Measurements from ENCODE around the gene KLHL2.
"Not testable (repeated sequence)": the region's sequence is repeated elsewhere in the genome, so short reads cannot be mapped to it uniquely, and the experiment has no call there.

Gene KLHL2

DNA sequence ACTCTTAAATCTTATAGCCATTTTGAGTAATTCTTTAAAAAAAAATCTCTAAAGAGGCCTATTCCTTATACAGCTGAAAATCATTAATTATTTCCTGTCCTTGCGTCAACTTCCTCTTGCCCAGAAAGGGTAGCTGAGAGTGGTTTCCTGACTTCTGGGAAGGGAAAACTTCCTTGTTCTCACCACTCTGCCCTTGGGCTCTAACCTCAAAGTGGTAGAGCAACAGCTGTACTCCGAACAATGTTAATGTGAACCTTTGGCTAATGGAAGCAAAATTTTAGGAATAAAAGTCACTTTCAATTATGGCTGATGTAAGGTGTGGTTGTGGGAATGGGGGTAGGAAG, 15.3 kb downstream of the KLHL2 start:
- TF ChIP-seq, protein P1, sequence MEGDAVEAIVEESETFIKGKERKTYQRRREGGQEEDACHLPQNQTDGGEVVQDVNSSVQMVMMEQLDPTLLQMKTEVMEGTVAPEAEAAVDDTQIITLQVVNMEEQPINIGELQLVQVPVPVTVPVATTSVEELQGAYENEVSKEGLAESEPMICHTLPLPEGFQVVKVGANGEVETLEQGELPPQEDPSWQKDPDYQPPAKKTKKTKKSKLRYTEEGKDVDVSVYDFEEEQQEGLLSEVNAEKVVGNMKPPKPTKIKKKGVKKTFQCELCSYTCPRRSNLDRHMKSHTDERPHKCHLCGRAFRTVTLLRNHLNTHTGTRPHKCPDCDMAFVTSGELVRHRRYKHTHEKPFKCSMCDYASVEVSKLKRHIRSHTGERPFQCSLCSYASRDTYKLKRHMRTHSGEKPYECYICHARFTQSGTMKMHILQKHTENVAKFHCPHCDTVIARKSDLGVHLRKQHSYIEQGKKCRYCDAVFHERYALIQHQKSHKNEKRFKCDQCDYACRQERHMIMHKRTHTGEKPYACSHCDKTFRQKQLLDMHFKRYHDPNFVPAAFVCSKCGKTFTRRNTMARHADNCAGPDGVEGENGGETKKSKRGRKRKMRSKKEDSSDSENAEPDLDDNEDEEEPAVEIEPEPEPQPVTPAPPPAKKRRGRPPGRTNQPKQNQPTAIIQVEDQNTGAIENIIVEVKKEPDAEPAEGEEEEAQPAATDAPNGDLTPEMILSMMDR (IDR thresholded peaks at IDR 0.05; ENCODE audit: insufficient read depth, low read depth, low read length, missing control alignments): no peak
- DNase-seq (ENCODE audit: low read depth): peak; percentile 63
- H3K4me3 ChIP-seq (ENCODE audit: low read length): no peak overlapping the region

DNA sequence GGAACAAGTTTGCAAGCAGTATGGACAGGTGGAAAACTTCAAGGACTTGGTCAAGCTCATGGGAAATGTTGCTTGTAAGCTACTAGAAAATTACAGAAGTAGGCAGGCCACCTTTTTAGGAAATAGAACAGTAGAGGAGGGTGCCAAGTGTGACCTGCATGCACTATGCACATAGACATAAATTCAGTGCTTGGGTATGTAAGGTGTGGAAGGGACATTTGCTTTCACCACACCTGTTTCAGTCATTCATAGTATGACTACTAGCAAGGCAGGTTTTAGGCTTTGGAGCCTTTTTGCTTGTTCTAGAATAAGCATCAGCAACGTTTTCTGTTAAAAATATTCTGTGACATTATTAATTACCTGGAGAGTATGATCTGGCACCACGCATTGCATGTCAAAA, 20.0 kb downstream of the KLHL2 start:
- not testable (repeated sequence) for DNase-seq (ENCODE audit: low read depth); H3K4me3 ChIP-seq (ENCODE audit: low read length)

DNA sequence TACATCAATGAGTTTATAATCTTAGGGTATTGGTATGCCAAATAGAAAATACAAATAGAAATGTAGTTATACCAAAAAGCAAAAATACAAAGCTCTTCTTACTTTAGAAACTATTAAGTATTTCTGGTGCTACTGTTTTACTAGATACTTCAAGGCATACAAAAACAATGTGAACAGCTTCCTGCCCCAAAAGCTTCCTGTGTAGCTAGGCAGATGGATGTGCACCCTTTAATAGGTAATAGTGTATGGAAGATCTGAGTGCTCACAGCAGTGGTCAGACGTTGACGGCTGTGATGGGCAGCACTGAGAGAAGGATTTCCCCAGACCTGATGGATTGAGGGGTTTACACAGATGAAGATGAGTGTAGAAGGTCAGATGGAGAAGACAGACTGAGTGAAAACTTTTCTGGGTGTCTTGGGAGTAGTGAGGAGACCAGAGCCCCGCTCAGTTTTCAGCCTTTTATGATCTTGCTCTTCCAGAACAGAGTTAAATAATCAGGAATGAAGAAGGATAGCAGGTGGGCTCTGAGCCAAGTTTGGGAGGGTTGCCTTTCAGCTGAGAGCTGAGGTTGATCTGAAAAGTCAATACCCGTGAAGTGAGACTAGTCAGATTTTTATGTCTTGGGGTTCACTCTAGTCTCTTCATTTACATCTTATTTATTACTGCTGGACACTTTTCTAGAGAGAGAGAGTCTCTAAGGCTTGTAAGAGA, 22.3 kb downstream of the KLHL2 start:
- DNase-seq (ENCODE audit: low read depth); H3K4me3 ChIP-seq (ENCODE audit: low read length): not testable (repeated sequence)

DNA sequence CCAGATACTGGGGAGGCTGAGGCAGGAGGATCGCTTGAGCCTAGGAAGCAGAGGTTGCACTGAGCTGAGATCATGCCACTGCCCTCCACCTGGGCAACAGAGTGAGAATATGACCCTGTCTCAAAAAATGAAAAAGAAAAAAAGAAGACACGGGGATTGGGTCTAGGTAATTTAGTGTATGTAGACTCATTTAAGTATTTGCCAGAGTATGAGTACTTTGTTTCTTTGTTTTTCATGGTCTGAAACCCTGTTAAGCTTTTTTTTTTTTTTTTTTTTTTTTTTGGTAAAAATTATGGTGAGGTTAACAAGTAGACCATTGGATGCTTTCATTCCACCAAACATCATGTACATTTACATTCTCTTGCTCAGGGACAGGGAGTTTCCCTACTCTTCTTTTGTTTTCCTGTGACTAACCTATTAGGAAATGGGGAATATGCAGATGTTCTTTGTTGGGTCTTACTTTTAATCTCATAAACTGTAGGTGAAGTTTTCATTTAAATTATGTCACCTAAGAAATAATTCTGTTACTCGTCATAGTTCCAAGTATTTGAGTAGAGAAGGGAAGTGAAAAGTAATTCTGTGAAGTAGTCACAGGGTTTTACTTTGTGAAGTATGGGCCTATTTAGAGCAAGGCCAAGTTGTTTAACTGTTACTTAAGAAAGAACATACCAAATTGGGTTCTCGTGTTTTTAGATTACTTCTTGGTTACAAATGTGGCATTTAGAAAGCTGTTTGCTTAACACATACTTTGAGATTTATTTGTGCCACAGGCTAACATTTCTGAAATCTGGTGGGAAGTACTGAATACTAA, 25.5 kb downstream of the KLHL2 start:
- not testable (repeated sequence) for DNase-seq (ENCODE audit: low read depth); H3K4me3 ChIP-seq (ENCODE audit: low read length)

DNA sequence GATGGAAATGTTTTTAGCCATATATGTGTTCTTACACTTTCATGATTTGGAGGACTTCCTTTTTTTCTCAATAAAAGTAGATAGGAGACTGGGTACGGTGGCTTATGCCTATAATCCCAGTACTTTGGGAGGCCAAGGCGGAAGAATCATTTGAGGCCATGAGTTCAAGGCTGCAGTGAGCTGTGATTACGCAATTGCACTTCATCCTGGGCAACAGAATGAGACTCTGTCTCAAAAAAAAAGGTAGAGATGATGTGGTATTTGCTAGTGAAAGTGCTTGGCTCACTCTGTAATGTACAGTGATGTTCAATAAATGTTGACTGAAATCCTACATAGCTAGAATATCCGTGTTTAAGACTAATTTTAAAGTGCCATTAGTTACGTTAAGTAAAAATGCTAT, 27.4 kb downstream of the KLHL2 start:
- TF ChIP-seq, protein P1 (IDR thresholded peaks at IDR 0.05; ENCODE audit: insufficient read depth, low read depth, low read length, missing control alignments): no peak
- H3K4me3 ChIP-seq (ENCODE audit: low read length): no peak overlapping the region
- DNase-seq (ENCODE audit: low read depth): no peak

DNA sequence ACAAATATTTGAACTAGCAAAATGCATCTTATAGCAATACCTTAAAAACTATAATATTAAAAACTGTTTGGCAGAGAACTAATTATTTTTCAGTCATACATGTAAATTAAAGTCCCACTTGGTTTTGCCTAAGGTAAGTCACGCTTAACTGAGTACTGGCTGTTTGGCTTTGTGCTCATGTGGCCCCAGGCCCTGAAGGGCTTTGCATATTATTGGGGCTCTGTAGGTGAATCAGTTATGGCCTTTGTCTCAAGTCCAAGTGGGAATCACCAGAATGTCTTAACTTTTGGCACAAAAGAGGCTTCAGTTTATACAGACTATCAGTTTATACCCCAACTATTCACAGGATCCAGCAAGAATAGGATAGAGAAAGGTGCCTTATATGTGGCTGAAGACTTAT, 29.5 kb downstream of the KLHL2 start:
- not testable (repeated sequence) for H3K4me3 ChIP-seq (ENCODE audit: low read length); DNase-seq (ENCODE audit: low read depth)

DNA sequence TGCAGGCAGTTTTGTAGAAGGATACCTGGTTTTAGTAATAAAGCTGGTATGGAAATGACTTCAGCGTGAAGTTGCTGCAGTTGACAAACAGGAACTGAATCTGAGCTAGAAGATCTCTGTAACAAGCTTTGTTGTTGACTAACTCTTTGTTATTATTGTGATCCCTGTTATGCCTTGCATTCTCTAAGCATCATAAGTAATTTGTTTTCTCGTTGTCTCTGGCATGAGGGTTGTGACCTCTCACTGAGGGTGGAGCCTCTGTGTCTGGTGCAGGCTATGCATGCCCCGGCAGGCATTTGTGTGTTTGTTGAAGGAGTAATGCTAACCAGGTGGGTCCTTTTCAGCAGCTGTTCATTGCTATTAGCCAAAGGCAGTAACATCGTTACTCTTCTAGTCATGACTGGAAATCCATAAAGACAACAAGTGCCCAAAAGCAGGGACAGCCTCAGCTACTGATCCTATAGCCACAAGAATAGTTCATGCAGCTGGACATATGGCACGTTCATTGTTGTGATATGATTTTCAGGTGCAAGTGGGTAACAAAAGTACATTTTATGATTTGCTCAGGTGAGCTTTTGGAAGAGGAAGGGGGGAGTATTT, 30.8 kb downstream of the KLHL2 start:
- peak; percentile 85 for DNase-seq (ENCODE audit: low read depth)
- H3K4me3 ChIP-seq (ENCODE audit: low read length): not testable (repeated sequence)

DNA sequence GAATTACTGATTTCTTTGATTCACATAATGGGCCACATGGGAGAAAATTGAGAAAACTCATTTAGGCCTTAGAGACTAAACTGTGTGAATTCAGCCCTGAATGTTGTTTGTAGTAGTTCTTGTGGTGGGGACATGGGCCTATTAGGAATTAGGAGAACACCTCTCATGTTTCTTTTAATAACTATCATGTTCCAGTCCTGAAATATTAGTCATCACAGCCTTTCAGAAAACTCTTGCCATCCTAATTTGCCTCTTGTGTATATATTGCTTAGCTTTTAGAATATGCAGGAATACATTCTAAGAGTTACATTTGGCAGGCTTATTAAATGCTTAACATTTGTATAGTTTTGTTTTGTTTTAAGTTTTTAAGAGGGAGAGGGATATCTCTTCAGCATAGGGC, 33.4 kb downstream of the KLHL2 start:
- H3K4me3 ChIP-seq (ENCODE audit: low read length); DNase-seq (ENCODE audit: low read depth): not testable (repeated sequence)

DNA sequence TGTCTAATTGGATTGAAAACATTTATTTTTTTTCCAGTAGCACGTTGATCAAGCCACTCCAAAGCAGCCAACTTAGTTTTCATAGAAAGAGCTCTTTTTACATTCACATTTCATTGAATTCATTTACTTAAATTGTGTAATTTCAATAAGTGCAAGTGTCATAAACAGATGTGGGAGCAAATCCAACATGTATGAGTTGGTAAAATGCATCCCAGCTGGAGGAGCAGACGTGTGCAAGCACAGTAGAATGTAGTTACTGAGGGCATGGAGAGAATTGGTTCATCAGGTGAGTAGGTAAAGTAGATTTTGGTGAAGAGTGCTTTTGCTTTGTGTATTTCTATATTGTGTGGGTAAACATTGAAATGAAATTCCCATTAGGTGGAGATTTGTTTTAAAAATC, 36.8 kb downstream of the KLHL2 start:
- not testable (repeated sequence) for DNase-seq (ENCODE audit: low read depth); H3K4me3 ChIP-seq (ENCODE audit: low read length)

DNA sequence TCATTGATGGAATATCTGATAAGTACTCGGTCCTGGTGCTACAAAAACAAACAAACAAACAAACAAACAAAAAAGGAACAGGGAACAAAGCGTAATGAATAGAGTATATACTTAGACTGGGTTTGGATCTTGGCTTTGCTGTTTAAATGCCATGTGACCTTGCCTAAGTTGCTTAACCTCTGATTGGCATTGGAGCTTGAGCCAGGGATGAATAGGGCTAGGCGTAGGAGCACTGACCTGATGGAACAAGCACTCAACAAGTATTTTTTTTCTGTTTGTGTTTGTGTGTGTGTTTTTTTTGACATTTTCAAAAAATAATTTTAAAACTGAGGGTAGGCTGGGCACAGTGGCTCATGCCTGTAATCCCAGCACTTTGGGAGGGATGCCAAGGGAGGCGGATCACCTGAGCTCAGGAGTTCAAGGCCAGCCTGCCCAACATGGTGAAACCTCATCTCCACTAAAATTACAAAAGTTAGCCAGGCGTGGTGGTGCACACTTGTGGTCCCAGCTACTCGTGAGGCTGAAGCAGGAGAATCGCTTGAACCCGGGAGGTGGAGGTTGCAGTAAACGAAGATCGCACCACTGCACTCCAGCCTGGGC, 37.3 kb downstream of the KLHL2 start:
- DNase-seq (ENCODE audit: low read depth); H3K4me3 ChIP-seq (ENCODE audit: low read length): not testable (repeated sequence)

DNA sequence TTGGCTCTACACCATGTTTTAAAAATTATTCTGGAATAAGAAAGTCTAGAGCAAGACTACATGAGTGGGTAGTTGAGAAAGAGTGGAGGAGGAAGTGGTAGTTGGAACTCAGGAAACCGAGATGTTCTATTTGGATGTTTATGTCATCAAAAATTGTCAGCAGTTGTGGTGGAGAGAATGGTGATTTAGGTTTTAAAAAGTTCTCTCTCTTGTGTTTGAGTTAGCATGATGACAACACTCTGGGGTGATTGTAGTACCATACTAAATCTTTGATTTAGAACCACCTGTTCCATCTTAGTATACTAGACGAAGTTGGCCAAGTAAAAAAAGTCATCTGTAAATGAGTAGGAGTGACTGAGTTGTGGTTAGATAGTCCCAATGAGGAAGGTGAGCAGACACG, 40.7 kb downstream of the KLHL2 start:
- H3K4me3 ChIP-seq (ENCODE audit: low read length): no peak overlapping the region
- no peak for DNase-seq (ENCODE audit: low read depth)
- TF ChIP-seq, protein P1 (IDR thresholded peaks at IDR 0.05; ENCODE audit: insufficient read depth, low read depth, low read length, missing control alignments): no peak

DNA sequence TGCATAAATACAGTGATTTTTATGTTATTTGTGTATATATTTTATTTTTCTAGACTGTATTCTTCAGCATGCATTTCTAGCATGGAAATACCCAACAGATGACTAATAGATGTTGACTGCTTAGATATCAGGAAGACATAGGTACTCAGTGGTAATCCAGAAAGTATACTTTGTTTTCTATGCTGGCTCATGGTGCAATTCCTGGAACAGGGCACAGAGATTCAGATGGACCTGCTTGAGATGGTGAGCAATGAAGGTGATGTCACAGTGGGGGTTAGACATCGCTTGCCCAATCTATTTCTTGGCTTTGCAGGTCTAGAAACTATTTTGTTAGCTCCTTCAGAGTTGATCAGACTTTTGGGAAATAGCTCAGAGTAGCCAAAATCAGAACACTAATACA, 41.5 kb downstream of the KLHL2 start:
- DNase-seq (ENCODE audit: low read depth): peak; percentile 87
- H3K4me3 ChIP-seq (ENCODE audit: low read length): not testable (repeated sequence)

DNA sequence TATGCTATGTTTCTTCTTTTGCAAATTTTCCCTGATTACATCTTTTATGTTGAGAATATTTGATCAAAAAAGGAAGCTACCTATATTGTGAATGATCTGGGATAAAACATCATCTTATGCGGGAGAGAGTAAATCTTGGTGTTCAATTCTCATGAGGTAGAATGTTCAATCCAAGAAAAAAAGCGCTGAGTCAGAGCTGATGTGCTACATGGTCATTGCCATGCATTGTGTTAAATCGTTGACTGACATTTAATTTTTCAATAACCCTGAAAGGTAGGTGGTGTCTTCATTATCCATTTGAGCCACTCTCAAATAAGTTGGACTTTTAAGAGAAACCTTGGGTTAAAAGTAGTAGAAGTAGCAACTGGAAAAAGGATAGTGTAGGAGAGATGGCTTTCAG, 47.4 kb downstream of the KLHL2 start:
- not testable (repeated sequence) for H3K4me3 ChIP-seq (ENCODE audit: low read length)

DNA sequence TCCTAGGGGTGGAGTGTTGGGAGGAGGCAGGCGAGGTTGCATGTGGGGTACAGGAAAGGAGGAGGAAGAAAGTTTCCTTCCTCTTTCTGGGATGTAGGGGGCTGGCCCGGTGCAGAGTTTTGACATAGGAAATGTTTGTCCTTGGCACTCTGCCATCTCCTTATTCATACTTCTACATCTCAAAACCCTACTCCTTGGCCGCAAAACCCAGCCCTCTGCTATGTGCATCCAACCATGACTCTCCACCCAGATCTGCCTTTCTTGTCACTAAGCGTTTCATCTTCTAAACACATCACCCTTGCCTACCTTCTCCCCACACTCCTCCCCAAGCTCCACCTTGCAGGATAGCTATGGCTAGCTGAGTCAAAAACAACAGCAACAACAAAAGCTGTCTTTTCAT, 48.1 kb downstream of the KLHL2 start:
- DNase-seq (ENCODE audit: low read depth): peak; percentile 73
- H3K4me3 ChIP-seq (ENCODE audit: low read length): not testable (repeated sequence)

More for the DNA sequence above, 47.4 kb downstream of the KLHL2 start:
- DNase-seq (ENCODE audit: low read depth): not testable (repeated sequence)

DNA sequence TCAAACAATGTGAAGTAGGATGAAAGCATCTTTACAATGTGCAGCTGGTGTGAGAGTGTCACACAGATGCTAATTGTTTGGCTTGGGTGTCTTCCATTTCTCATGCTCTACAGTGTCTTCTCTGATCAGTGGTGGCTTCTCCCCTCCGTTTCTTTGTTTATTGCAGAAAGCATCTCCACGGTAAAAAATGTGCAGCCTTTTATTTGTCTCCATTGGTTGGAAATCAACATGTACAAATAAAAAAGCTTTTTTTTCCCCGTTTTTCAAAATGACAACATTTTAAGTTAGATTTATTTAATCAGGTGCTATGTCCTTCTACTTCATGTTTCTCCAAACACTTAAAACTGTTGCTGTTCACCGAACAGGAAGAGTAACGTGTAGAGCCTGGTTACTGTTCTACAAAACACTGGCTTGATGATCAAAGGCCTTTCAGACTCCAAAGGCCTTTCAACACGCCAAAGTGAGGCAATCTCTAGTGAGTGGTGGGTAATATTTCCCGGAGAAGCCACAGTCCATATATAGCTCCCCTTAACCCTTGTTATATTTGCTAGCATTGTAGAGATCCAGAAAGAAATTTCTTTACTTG, 48.8 kb downstream of the KLHL2 start:
- H3K4me3 ChIP-seq (ENCODE audit: low read length); DNase-seq (ENCODE audit: low read depth): not testable (repeated sequence)
